GM12878 (cell line): Measurements from ENCODE around the gene VARS1.

ENCODE experiments used
- E2F8 ChIP-seq: fragments of 450-650 bp; IDR thresholded peaks from 2 replicates; pipeline ENCODE4 v1.6.1; 2018; ENCODE audit warnings: mild to moderate bottlenecking, low read depth, moderate library complexity; ENCODE audit not compliant: partially characterized antibody
- NBN ChIP-seq: fragments of 450-650 bp; IDR thresholded peaks from 2 replicates; pipeline ENCODE4 v1.6.1; 2016

GRCh38 chr6:31752739-31753319 is 42.7 kb downstream of the VARS1 start:
- TF ChIP-seq NBN (no peak), E2F8 (no peak)
